ENCODE results near the gene B3GNT9.

DNA sequence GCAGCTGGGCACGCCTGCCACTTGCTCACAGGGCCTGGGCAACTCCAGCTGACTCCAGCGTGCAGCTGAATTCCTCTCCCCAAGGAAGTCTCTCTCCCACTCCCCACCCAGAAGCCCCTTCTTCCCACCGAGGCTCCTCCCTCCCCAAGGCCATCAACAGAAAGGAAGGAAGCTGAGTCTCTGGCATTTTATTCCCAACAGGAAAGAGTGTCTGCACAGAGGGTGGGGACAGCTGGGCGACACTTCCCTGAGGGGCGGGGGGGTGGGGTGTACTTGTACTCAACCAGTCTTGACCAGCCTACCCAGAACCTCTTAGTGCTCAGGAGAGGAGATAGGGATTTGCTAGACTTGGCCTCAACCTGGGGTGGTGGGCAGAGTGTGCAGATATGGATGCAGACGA is 39.2 kb upstream of the B3GNT9 start, which contains the start of gene EXOC3L1:
- TF ChIP-seq, protein P1, sequence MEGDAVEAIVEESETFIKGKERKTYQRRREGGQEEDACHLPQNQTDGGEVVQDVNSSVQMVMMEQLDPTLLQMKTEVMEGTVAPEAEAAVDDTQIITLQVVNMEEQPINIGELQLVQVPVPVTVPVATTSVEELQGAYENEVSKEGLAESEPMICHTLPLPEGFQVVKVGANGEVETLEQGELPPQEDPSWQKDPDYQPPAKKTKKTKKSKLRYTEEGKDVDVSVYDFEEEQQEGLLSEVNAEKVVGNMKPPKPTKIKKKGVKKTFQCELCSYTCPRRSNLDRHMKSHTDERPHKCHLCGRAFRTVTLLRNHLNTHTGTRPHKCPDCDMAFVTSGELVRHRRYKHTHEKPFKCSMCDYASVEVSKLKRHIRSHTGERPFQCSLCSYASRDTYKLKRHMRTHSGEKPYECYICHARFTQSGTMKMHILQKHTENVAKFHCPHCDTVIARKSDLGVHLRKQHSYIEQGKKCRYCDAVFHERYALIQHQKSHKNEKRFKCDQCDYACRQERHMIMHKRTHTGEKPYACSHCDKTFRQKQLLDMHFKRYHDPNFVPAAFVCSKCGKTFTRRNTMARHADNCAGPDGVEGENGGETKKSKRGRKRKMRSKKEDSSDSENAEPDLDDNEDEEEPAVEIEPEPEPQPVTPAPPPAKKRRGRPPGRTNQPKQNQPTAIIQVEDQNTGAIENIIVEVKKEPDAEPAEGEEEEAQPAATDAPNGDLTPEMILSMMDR (conservative IDR thresholded peaks at IDR 0.05; ENCODE audit: low read length) = no peak
- TF ChIP-seq EZH2phosphoT487 (IDR thresholded peaks at IDR 0.05; ENCODE audit: borderline replicate concordance) = no peak
